ENCODE data around the gene WNT3A.

The WNT3A gene

DNA sequence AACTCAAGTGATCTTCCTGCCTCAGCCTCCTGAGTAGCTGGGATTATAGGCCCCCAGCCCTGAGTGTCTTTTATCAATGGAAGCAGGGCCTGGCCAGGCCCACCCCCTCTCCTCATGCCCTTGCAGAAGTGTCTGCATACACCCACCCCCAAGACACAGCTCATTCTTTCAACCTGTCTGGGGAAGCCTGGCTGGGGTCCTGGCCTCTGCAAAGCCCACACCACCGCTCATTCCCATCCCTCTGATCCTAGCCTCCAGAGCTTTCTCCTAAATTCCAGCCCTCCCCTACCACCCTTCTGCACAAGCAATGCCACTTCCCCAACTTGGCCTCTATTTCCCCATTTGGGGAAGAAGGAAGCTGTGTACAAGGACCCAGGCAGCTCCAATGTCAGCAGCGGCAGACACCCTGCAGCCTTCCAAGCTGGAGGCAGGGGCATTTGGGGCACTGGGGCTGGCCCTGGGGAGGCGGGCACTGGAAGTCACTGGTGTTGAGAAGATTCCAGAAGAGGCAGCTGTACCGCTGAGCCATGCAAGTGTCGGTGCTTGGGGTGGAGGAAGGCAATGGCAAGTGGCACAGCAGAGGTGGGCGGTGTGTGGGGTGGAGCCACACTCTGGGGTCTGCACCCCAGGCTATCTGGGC is 42.0 kb downstream of the WNT3A start:
- DNase-seq (ENCODE audit: low read depth) = no peak

DNA sequence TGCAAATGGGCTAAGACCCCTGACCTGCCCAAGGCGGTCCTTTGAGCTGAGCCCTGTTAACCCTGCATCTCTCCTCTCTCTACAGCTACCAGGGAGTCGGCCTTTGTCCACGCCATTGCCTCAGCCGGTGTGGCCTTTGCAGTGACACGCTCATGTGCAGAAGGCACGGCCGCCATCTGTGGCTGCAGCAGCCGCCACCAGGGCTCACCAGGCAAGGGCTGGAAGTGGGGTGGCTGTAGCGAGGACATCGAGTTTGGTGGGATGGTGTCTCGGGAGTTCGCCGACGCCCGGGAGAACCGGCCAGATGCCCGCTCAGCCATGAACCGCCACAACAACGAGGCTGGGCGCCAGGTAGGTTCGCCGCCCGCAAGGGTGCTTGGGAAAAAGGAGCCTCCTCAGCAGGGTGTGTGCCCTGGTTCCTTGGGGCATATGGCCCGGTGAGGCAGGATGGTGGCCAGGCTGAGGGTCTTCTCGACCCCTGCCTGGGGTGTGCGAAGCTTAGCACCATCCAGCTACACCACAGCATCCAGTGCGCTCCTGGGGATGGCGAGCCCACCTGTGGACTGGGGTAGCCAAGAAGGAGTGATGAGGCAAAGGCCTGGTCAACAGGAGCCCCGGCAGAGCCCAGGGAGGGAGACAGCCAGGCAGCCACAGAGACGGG is 43.9 kb downstream of the WNT3A start:
- DNase-seq (ENCODE audit: low read depth) = no peak

DNA sequence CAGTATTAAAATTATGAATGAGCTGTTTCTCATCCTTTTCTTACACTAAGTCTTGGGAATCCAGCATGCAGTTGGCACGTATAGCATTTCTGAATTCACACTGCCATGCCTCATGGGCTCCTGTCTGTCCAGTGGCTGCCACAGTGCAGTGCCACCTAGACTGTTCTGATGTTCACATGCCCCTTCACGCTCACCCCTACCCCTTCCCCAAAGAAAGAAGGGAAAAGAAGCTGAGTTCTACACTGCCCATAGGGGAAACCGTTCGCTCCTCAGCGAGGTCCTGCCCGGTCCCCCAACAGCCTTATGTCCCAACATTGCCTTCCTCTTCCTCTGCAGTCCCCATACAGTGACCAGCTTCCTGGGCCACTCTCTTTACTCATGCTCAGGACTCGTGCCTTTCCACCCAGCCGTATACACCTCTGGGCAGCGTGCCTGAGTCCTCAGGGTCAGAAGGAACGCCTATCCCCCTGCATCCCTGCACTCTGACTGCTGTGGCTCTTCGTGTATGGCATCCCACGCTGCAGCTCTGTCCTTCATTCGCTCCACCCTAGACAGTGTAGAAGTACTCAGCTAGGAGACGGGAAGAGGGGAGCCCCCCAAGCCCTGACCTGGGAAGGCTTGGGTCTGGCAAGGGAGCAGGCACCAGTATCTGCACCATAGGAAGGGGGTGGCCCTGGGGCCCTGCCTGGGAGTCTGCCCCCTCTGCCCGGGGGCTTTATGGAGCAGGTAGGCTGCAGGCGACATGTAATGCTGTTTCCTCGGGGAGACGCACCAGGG is 51.6 kb downstream of the WNT3A start:
- DNase-seq (ENCODE audit: low read depth) = no peak

DNA sequence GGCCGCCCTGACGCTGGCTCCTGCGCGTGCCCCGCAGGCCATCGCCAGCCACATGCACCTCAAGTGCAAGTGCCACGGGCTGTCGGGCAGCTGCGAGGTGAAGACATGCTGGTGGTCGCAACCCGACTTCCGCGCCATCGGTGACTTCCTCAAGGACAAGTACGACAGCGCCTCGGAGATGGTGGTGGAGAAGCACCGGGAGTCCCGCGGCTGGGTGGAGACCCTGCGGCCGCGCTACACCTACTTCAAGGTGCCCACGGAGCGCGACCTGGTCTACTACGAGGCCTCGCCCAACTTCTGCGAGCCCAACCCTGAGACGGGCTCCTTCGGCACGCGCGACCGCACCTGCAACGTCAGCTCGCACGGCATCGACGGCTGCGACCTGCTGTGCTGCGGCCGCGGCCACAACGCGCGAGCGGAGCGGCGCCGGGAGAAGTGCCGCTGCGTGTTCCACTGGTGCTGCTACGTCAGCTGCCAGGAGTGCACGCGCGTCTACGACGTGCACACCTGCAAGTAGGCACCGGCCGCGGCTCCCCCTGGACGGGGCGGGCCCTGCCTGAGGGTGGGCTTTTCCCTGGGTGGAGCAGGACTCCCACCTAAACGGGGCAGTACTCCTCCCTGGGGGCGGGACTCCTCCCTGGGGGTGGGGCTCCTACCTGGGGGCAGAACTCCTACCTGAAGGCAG is 52.3 kb downstream of the WNT3A start:
- DNase-seq (ENCODE audit: low read depth) = no peak

DNA sequence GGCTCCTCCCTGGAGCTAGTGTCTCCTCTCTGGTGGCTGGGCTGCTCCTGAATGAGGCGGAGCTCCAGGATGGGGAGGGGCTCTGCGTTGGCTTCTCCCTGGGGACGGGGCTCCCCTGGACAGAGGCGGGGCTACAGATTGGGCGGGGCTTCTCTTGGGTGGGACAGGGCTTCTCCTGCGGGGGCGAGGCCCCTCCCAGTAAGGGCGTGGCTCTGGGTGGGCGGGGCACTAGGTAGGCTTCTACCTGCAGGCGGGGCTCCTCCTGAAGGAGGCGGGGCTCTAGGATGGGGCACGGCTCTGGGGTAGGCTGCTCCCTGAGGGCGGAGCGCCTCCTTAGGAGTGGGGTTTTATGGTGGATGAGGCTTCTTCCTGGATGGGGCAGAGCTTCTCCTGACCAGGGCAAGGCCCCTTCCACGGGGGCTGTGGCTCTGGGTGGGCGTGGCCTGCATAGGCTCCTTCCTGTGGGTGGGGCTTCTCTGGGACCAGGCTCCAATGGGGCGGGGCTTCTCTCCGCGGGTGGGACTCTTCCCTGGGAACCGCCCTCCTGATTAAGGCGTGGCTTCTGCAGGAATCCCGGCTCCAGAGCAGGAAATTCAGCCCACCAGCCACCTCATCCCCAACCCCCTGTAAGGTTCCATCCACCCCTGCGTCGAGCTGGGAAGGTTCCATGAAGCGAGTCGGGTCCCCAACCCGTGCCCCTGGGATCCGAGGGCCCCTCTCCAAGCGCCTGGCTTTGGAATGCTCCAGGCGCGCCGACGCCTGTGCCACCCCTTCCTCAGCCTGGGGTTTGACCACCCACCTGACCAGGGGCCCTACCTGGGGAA is 53.0 kb downstream of the WNT3A start:
- no peak for DNase-seq (ENCODE audit: low read depth)

DNA sequence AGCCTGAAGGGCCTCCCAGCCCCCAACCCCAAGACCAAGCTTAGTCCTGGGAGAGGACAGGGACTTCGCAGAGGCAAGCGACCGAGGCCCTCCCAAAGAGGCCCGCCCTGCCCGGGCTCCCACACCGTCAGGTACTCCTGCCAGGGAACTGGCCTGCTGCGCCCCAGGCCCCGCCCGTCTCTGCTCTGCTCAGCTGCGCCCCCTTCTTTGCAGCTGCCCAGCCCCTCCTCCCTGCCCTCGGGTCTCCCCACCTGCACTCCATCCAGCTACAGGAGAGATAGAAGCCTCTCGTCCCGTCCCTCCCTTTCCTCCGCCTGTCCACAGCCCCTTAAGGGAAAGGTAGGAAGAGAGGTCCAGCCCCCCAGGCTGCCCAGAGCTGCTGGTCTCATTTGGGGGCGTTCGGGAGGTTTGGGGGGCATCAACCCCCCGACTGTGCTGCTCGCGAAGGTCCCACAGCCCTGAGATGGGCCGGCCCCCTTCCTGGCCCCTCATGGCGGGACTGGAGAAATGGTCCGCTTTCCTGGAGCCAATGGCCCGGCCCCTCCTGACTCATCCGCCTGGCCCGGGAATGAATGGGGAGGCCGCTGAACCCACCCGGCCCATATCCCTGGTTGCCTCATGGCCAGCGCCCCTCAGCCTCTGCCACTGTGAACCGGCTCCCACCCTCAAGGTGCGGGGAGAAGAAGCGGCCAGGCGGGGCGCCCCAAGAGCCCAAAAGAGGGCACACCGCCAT is 53.8 kb downstream of the WNT3A start:
- DNase-seq (ENCODE audit: low read depth) = no peak

DNA sequence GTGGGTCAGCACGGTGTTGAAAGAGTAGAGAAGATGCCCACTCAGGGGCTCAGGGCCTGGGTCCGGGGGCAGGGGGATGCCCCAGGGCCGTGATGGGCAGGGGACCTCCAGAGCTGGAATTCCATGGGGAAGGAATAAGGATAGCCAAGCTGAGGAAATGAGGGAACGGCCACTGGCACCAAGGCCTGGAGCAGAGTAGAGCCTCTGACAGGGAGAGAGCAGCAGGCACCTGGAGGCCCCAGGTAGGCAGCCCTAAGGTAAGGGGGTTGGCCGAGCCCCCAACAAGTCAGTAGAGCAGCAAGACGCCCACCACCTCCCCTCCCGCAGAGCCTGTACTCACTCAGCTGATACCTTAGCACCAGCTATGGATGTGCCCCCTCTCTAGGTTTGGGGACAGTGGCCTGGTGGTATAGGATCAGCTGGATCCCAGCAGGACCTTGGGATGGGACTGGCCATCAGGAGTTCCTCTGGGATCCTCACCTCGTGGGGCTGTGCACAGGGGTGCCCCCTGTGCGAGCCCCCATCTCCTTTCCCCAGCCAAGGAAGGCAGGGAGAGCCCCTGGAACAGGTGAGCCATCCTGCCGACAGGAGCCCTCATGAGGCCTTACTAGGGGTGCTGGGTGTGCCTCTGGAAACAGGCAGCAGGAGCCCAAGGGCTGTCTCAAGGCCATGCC is 54.8 kb downstream of the WNT3A start:
- no peak for DNase-seq (ENCODE audit: low read depth)

DNA sequence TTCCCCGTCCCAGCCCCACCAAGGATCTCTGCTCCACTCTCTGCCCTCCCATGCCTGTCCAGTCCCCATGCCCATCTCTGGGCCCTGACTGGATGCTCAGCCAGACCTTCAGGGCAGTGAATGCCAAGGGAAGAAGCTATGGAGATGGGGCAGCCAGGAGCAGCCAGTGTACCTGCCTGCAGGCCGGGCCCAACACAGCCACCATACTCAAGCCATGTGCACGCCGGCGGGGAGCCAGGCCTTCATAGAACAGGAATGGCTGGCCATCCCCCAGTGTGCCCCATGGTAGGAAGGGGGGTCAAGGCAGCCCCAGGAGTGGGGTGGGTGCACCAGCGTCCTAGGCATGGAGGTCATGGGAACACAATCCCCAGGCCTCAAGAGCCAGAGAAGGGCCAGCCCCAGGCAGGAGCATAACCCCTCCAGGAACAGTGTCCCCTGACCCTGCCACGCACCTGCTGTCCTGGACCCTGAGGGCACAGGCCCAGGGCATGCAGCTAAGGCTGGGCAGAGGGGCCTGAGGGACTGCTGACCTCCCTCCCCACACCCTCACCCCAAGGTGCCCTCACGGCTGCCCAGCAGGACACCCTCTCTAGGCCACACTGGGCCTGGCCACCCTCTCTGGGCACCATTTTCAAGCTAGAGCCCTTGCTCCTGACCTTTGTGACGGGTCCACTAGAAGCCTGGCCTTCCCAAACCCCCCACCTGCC is 55.4 kb downstream of the WNT3A start:
- no peak for DNase-seq (ENCODE audit: low read depth)

DNA sequence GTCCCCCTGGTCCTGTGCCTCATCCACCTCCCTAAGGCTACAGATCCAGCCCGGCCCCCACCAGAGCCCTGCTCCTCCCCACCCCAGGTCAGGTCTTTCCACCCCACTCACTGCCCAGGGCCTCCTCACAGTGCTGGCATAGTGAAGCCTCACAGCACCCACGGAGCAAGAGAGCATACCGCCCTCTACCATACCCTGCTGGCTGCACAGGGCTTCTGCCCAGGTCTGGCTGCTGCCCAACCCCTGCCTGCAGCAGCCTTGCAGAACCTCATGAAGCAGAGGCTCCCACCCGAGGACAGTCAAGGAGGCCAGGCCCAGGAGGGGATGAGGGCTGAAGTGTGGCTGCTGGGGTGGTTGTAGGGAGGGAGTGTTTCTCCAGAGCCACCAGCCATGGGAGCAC is 56.0 kb downstream of the WNT3A start:
- no peak for DNase-seq (ENCODE audit: low read depth)

DNA sequence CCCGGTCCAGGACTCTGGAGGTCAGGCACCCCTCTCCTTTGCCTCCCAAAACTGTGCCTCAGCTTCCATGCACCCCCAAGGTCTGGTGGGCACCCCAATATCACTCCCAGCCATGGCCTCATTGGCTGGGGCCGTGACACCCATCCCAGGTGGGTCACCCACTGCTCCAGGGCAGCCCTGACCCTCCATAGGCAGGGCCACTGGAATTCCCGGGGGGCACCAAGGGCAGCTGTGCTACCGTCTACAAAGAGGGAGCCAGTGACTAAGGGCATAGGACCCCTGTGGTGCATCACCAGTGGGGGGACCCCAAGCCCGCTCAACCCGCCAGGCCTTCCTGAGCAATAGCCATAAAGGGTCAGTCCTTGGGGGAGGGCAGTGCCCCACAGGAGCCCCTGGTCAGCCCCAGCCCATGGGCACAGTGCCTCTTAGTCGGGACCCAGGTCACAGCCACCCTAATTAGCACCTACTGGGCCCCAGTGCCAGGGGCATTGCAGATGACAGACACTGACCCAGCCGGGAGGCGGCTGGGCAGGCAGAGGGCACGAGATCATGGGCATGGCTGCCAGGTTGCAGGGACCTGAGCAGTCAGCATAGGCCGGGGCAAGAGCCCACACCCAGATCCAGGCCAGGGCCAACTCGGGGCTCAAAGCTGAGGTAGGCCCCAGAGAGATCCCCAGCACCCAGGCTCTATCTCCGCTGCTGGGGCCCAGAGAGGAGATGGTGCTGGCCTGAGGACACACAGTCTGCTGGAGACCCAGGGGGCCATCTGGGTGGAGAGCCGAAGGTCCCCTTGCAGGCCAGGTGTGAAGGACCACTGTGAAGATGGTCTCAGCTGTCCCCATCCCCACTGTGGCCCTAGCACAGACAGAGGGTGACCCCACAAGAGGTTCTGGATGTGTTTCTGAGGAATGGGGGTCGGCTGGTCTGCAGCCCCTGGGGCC is 56.7 kb downstream of the WNT3A start:
- DNase-seq (ENCODE audit: low read depth) = no peak

DNA sequence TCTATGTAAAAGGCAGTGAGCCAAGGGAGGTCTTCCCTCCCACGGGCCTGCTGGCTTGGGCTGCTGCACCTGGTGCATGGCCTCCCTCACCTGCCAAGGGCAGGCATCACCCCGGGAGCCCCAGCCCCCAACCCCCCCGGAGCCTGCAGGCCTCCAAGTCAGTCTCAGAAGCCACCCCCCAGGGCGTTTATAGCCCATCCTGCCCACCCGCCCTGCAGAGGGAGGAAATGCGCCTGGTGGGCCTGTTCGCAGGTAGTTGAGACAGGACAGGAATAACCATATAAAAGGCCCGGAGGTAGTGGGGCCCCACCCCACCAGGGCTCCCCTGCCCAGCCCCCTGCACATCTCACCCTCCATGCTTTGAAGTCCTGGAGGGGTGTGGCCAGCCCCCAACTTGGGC is 57.5 kb downstream of the WNT3A start:
- DNase-seq (ENCODE audit: low read depth) = no peak

DNA sequence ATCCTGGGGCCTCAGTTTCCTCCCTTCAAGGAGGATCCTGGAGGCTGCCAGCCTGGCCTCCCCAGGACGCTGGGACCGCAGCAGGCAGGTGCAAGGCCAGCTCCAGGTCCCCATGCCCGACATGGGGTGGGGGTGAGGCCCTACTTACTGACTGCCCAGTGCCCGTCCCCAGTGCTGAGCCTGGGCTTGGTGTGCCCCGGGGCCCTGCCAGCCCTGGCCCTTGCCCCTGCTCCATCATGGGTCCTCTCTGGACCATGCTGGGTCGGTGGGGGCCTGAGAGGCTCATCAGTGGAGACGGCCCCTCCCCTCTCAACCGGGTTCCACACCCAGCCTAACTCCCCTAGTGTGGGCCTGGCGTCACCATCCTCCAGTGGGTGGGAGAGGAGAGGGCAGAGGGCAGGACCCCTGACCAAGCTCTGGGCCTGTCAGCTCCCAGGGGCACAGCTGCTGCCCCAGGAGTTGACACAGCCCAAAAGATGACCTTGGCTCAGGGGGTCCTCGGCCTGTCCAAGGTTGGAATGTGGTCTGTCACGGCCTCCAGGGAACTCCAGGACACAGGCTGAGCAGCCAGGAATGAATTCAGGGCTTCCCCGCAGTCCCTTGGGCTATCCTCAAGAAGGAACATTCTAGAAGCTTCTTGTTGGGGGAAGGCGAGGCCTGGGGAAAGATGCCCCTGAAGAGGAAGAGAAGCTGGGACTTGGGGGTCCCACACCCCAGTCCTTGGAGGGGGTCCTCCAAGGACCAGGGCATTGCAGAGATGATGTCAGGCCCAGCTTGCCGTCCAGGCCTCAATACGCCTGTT is 58.1 kb downstream of the WNT3A start:
- no peak for DNase-seq (ENCODE audit: low read depth)

DNA sequence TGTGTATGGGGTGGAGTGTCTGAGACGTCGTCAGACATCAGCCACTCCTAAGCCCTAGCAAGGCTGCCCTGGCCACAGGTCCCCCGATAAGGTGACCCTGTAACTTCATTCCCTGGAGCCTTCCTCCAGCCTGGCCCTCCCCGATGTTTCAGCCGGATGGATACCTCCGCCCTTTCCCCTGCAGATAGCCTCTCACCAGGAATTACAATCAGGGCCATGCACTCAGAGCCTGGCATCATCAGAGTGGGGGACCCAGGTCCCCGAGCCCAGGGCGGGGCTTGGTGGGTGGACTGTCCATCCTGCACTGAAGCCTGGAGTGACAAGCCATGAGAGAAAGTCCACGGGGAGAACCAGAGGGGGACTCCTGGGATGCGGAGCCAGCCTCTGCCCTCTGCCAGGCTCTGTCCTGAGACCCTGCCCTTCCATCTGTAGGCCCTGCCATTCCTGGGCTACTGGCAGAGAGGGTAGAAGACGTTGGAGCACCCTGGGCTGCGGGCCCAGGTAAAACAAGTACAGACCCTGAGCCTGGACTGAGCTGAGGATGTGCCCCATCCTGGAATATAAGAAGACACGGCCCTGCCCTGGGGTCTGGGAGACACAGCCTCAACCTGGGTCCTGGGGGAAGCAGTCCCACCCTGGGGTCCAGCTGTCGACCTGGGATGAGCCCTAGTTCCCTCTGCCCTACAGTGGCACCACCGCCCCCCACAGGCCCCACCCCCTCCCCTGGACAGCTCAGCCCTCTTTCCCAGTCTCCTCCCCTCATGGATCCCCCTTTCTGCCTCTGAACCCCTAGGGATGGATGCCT is 58.9 kb downstream of the WNT3A start:
- DNase-seq (ENCODE audit: low read depth) = no peak

DNA sequence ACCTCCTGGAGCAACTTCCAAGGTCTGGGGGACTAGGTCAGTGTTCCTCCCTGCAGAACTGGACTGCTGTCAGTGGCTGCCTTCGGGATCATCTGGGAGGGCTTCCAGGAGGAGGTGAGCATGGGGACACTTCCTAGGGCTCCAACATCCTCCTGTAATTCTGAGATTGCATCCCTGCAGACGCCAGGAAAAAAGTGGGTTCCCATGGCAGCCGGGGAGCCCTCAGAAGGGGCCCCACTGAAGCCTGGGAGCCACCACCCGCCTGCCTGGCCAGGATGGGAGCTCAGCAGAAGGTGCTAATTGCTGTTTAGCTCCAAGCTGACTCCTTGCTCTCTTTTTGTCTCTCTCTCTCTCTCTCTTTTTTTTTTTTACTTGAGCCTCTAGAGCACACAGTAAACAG is 59.6 kb downstream of the WNT3A start:
- DNase-seq (ENCODE audit: low read depth) = no peak

DNA sequence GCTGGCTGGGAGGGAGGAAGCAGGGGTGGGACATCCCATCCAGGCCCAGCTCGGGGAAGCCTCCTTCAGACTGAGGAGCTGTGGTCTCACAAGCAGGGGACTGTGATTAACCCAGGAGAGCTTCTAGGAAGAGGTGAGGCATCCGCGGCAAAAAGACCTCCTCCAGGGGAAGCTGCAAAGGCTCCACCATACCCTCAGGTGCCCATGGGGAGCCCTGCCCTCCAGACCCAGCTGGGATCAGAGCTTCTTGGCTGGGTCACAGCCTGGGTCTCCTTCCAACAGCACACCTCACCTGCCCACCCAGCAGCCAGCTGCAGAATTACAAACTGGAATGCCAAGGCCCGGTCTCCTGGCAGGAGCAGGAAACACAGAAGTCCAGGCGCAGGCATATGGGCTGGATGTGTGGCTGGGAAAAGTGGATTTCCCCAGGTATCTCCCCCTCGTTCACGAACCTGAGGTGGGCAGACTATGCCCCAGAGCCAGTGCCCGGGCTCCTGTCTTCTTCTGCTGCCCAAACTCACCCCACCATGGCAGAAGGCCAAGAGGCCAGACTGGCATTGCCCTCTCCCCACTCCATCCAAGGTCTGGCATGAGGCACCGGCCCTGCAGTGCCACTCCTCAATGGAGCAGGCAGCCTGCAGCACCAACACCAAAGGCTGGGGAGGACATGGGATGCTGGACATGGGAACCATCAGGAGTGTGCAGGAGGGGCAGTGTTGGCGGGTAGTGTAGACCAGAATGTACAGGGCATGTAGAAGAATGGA is 60.3 kb downstream of the WNT3A start:
- DNase-seq (ENCODE audit: low read depth) = no peak

DNA sequence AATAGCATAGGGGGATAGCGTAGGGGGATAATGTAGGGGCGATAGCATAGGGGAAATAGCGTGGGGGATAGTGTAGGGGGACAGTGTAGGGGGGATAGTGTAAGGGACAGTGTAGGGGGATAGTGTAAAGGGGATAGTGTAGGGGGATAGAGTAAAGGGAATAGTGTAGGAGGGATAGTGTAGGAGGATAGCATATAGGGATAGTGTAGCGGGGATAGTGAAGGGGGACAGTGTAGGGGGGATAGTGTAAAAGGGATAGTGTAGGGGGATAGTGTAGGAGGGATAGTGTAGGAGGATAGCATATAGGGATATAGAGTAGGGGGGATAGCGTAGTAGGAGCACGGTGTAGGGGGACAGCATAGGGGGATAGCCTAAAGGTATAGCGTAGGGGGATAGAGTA is 61.6 kb downstream of the WNT3A start:
- no peak for DNase-seq (ENCODE audit: low read depth)
